OCI-LY7 (cell line): ENCODE measurements around the gene NYNRIN. TPM values are rescaled to one million over a fixed set of nuclear protein-coding genes. Genes with fewer than 3 reads are reported as not detected.
"Not testable (repeated sequence)": the region's sequence is repeated elsewhere in the genome, so short reads cannot be mapped to it uniquely, and the experiment has no call there.

Source experiments
- BruUV-seq: library from RNA; stranded (reverse); fragments of 400-500 nt; replicated peaks from 2 replicates; lab custom pipeline; 2021; lab: Mats Ljungman, UMichigan
- CTCF ChIA-PET: fragments of 300-600 bp; sonication (Branson Sonifier 250); formaldehyde crosslinking; loops from one replicate; lab custom pipeline; 2022; ENCODE audit warnings: antibody characterized with exemption; ENCODE audit not compliant: unreplicated experiment; lab: Charles Lee
- POLR2A ChIA-PET: fragments of 300-600 bp; sonication (Branson Sonifier 250); formaldehyde crosslinking; loops from one replicate; lab custom pipeline; 2022; ENCODE audit warnings: antibody characterized with exemption; lab: Charles Lee
- DNase-seq: peaks from one replicate; pipeline ENCODE4 v3.0.0-alpha.2; 2015; ENCODE audit warnings: low spot score
- H2AFZ ChIP-seq: fragments of 200-600 bp; sonication (generic), shearing (Covaris generic); 2 replicates; pipeline ENCODE4 v1.6.1; 2014; ENCODE audit warnings: mild to moderate bottlenecking, antibody characterized with exemption, low read length, moderate library complexity
- H3K27ac ChIP-seq: fragments of 200-600 bp; sonication (generic); 2 replicates; pipeline ENCODE4 v1.5.1; 2014; ENCODE audit warnings: mixed run types, low read depth, mild to moderate bottlenecking, moderate library complexity, low read length, inconsistent platforms; ENCODE audit not compliant: poor library complexity, severe bottlenecking
- H3K36me3 ChIP-seq: fragments of 200-600 bp; sonication (generic); 2 replicates; pipeline ENCODE4 v1.6.1; 2014; ENCODE audit warnings: mild to moderate bottlenecking, antibody characterized with exemption, low read length, moderate library complexity, mixed read lengths; ENCODE audit not compliant: insufficient read depth
- H3K4me1 ChIP-seq: fragments of 200-600 bp; sonication (generic); 2 replicates; pipeline ENCODE4 v1.5.1; 2014; ENCODE audit warnings: mild to moderate bottlenecking, low read length; ENCODE audit not compliant: insufficient read depth, poor library complexity, severe bottlenecking
- H3K4me2 ChIP-seq: fragments of 200-600 bp; sonication (generic); 2 replicates; pipeline ENCODE4 v1.6.1; 2014; ENCODE audit warnings: mild to moderate bottlenecking, low read length
- H3K4me3 ChIP-seq: fragments of 200-600 bp; sonication (generic); 2 replicates; pipeline ENCODE4 v1.5.1; 2014; ENCODE audit warnings: mild to moderate bottlenecking, low read depth, low read length; ENCODE audit not compliant: poor library complexity, severe bottlenecking
- H3K79me2 ChIP-seq: fragments of 200-600 bp; sonication (generic); 2 replicates; pipeline ENCODE4 v1.6.1; 2016; ENCODE audit warnings: low read depth, mild to moderate bottlenecking, low read length, moderate library complexity, mixed read lengths; ENCODE audit not compliant: insufficient read depth
- H3K9me2 ChIP-seq: fragments of 200-600 bp; sonication (generic); 2 replicates; pipeline ENCODE4 v1.6.1; 2016; ENCODE audit warnings: mild to moderate bottlenecking, low read length, mixed read lengths; ENCODE audit not compliant: insufficient read depth
- H3K9me3 ChIP-seq: fragments of 200-600 bp; sonication (generic); 2 replicates; pipeline ENCODE4 v1.6.1; 2014; ENCODE audit warnings: mild to moderate bottlenecking, mixed run types, low read length, mixed read lengths
- H4K20me1 ChIP-seq: fragments of 200-600 bp; sonication (generic); 2 replicates; pipeline ENCODE4 v1.6.1; 2014; ENCODE audit warnings: mild to moderate bottlenecking, antibody characterized with exemption, low read length, moderate library complexity, mixed read lengths; ENCODE audit not compliant: insufficient read depth
- EZH2phosphoT487 ChIP-seq: fragments of 200-600 bp; sonication (generic); IDR thresholded peaks from 2 replicates; pipeline ENCODE4 v1.6.1; 2018; ENCODE audit warnings: low read depth, borderline replicate concordance, mild to moderate bottlenecking, mixed run types, antibody characterized with exemption, low read length, moderate library complexity, mixed read lengths
- intact Hi-C: fragments of 100-400 bp; cut with micrococcal nuclease; formaldehyde crosslinking; loops from one replicate; pipeline ENCODE4 v1.10.0; 2022; ENCODE audit not compliant: unreplicated experiment
- total RNA-seq, 2 experiments: library from RNA; depleted of rRNA in 1 of 2; stranded (reverse); fragments of >200 nt in 1 of 2; shearing (Covaris generic) in 1 of 2; gene quantifications; 2 replicates each; pipeline ENCODE4 v1.2.3, GENCODE V29; 2014 to 2022
- TF ChIP-seq, protein P1 (sequence below): fragments of 200-600 bp; sonication (generic); conservative IDR thresholded peaks from 2 replicates; pipeline ENCODE4 v1.5.1; 2014; ENCODE audit warnings: mild to moderate bottlenecking, antibody characterized with exemption, low read length, moderate library complexity, mixed read lengths

Gene NYNRIN
- total RNA-seq, 2 experiments from 2014 or later: 0.13 TPM; not detected in 1

DNA sequence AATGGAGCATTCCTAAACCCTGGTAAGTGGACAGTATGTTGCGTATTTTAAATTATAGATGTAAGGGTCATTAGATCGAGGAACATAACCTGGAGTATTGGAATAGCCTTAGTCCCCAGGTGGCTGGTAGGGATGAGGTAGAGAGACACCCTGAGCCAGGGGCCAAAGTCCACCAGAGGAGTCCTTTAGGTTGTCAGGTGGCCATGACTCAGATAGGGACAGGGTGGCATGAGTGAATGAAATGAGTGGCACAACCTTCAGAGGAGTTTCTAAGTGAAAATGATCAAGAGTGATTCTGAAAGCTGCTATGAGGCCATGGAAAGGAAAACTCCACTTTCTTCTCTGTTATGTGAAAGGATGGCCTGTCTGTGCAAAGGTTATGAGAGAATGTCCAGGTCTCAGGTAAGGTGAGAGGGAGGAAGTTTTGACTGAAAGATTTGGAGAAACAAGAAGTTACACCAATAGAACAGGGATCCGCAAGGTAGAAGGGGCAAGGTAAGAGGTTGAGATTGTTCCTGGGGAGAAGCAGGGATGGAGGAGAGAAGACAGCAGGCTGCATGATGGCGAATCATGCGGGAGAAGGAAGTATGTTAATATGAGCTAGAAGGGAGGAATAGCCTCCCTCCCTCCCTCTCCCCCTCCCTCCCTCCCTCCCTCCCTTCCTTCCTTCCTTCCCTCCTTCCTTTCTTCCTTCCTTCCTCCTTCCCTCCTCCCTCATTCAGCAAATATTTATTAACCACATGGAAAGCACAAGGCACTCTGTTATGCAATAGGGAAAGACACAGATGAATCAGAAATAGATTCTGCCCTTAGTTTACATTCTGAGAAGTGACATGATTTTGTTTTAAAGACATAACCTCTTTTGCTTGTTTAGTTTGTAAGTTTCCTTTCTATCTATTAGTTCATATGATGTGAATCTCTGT lies 45.0 kb upstream of the NYNRIN start:
- no peak for DNase-seq
- Histone ChIP-seq H3K4me2 (no peak overlapping the region), H3K9me2 (no peaks in the 10 kb centered on the region), H3K4me1 (no peaks in the 10 kb centered on the region), H3K79me2 (no peaks in the 10 kb centered on the region), H3K9me3 (no peaks in the 10 kb centered on the region), H3K4me3 (no peak overlapping the region), H4K20me1 (no peaks in the 10 kb centered on the region), H3K36me3 (no peaks in the 10 kb centered on the region), H3K27ac (no peak overlapping the region), H2AFZ (no peak overlapping the region)
- TF ChIP-seq, protein P1, sequence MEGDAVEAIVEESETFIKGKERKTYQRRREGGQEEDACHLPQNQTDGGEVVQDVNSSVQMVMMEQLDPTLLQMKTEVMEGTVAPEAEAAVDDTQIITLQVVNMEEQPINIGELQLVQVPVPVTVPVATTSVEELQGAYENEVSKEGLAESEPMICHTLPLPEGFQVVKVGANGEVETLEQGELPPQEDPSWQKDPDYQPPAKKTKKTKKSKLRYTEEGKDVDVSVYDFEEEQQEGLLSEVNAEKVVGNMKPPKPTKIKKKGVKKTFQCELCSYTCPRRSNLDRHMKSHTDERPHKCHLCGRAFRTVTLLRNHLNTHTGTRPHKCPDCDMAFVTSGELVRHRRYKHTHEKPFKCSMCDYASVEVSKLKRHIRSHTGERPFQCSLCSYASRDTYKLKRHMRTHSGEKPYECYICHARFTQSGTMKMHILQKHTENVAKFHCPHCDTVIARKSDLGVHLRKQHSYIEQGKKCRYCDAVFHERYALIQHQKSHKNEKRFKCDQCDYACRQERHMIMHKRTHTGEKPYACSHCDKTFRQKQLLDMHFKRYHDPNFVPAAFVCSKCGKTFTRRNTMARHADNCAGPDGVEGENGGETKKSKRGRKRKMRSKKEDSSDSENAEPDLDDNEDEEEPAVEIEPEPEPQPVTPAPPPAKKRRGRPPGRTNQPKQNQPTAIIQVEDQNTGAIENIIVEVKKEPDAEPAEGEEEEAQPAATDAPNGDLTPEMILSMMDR: no peak
- TF ChIP-seq EZH2phosphoT487: no peak
- intact Hi-C loops: no loop called here
- CTCF ChIA-PET: no interaction called here
- POLR2A ChIA-PET: no interaction called here
- BruUV-seq: no TSS peak

DNA sequence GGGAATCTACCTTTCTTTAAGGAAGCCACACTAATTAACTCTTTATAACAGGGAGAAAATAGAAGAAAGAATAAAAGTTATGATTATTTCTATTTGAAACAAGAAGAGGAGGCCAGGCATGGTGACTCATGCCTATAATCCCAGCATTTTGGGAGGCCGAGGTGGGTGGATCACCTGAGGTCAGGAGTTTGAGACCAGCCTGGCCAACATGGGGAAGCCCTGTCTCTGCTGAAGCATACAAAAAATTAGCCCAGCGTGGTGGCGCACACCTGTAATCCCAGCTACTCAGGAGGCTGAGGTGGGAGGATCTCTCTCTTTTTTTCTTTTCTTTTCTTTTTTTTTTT lies 44.3 kb upstream of the NYNRIN start:
- H3K4me2 ChIP-seq, H3K36me3 ChIP-seq, CTCF ChIA-PET, H3K79me2 ChIP-seq, H3K9me2 ChIP-seq, H2AFZ ChIP-seq, DNase-seq, H4K20me1 ChIP-seq, H3K9me3 ChIP-seq, H3K27ac ChIP-seq, H3K4me3 ChIP-seq, intact Hi-C loops, POLR2A ChIA-PET, H3K4me1 ChIP-seq, BruUV-seq: not testable (repeated sequence)

DNA sequence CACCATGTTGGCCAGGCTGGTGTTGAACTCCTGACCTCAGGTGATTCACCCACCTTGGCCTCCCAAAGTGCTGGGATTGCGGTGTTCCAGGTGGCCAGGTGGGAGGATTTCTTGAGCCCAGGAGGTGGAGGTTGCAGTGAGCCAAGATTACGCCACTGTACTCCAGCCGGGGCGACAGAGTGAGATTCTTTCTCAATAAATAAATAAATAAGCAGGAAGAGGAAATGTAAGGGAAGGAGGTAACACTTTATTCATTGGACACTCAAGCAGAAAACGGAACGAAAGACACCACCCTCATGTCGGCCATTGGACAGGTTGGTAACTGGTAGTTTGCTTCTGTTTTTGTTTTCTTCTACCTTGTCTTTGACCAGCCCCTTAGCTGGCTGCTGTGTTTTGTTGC lies 43.8 kb upstream of the NYNRIN start:
- POLR2A ChIA-PET: no interaction called here

More for the DNA sequence above, 43.8 kb upstream of the NYNRIN start:
- no peak for DNase-seq
- intact Hi-C loops: no loop called here
- CTCF ChIA-PET: no interaction called here
- Histone ChIP-seq H3K9me2 (no peaks in the 10 kb centered on the region), H3K79me2 (no peaks in the 10 kb centered on the region), H3K4me1 (no peaks in the 10 kb centered on the region), H3K9me3 (no peaks in the 10 kb centered on the region), H3K27ac (no peak overlapping the region), H3K4me2 (no peak overlapping the region), H3K36me3 (no peaks in the 10 kb centered on the region), H2AFZ (no peak overlapping the region), H3K4me3 (no peak overlapping the region), H4K20me1 (no peaks in the 10 kb centered on the region)
- no peak for TF ChIP-seq EZH2phosphoT487
- BruUV-seq: no TSS peak
